GM12878 (cell line): ENCODE data around the gene KCNMB2. TPM values are rescaled to one million over a fixed set of nuclear protein-coding genes. Genes with fewer than 3 reads are reported as not detected.
A peak's percentile ranks its signal among the peaks of the same experiment; 100 is the strongest.

Experiments used
- ATAC-seq: fragments of 200-7000 bp; cut with Tn5 transposase; 3 replicates; pipeline ENCODE4 v1.9.1; 2020; ENCODE audit warnings: mild to moderate bottlenecking, moderate library complexity
- BruUV-seq: library from RNA; stranded (reverse); fragments of 400-500 nt; replicated peaks from 2 replicates; lab custom pipeline; 2021; lab: Mats Ljungman, UMichigan
- CTCF ChIA-PET: fragments of 300-600 bp; sonication (Branson Sonifier 250); formaldehyde crosslinking; extraction: SDS; loops from one replicate; lab custom pipeline; 2021; ENCODE audit warnings: inconsistent platforms; lab: Yijun Ruan, JAX
- POLR2A ChIA-PET: fragments of 350-600 bp; formaldehyde crosslinking; extraction: SDS; loops from one replicate; lab custom pipeline; 2021; ENCODE audit warnings: inconsistent platforms; lab: Charles Lee
- RAD21 ChIA-PET: fragments of 300-600 bp; sonication (Branson Sonifier 250); formaldehyde crosslinking; loops from one replicate; lab custom pipeline; 2023; ENCODE audit warnings: antibody characterized with exemption; ENCODE audit not compliant: unreplicated experiment; lab: Charles Lee
- SMC1A ChIA-PET: fragments of 300-600 bp; sonication (Branson Sonifier 250); formaldehyde crosslinking; loops from one replicate; lab custom pipeline; 2023; ENCODE audit not compliant: unreplicated experiment, uncharacterized antibody; lab: Charles Lee
- DNase-seq: peaks from one replicate; pipeline ENCODE4 v3.0.0-alpha.2; 2011; ENCODE audit warnings: low read depth, low spot score
- FAIRE-seq: peaks from 3 replicates; lab custom pipeline; 2011; peaks lifted over from hg19 to GRCh38; lab: Jason Lieb, UNC
- H2AFZ ChIP-seq: 2 replicates; pipeline ENCODE4 v1.6.0; 2011; ENCODE audit warnings: low read depth, low read length, control low read depth; ENCODE audit not compliant: control insufficient read depth
- H3K27ac ChIP-seq: 2 replicates; pipeline ENCODE4 v1.5.1; 2011; ENCODE audit warnings: control low read depth; ENCODE audit not compliant: control insufficient read depth, insufficient read depth
- H3K27me3 ChIP-seq, 2 experiments: replicated peaks in 1 of 2; 2 replicates each; pipeline versions ENCODE4 v1.6.0 to v1.6.1; 2011; ENCODE audit warnings: low read length in 1 of 2; ENCODE audit not compliant: control insufficient read depth in 2 of 2, insufficient read depth in 2 of 2
- H3K36me3 ChIP-seq, 2 experiments: 2 replicates each; pipeline ENCODE4 v1.5.1; 2011; ENCODE audit warnings: low read length in 1 of 2; ENCODE audit not compliant: control insufficient read depth in 2 of 2, insufficient read depth in 2 of 2
- H3K4me1 ChIP-seq: 2 replicates; pipeline ENCODE4 v1.6.1; 2011; ENCODE audit warnings: mild to moderate bottlenecking, low read length, moderate library complexity, mixed read lengths; ENCODE audit not compliant: control insufficient read depth, insufficient read depth
- H3K4me2 ChIP-seq: 2 replicates; pipeline ENCODE4 v1.6.0; 2011; ENCODE audit warnings: control low read depth; ENCODE audit not compliant: control insufficient read depth, insufficient read depth
- H3K4me3 ChIP-seq: fragments of 200-600 bp; sonication (generic); 2 replicates; pipeline ENCODE4 v1.5.1; 2016
- H3K79me2 ChIP-seq: 2 replicates; pipeline ENCODE4 v1.6.0; 2011; ENCODE audit warnings: low read length; ENCODE audit not compliant: control insufficient read depth, insufficient read depth
- H3K9ac ChIP-seq: 2 replicates; pipeline ENCODE4 v1.8.0; 2011; ENCODE audit warnings: low read length, control low read depth, mixed read lengths; ENCODE audit not compliant: control insufficient read depth, insufficient read depth
- H3K9me3 ChIP-seq: replicated peaks from 3 replicates; pipeline ENCODE4 v1.5.1; 2011; ENCODE audit warnings: mild to moderate bottlenecking, low read length; ENCODE audit not compliant: control insufficient read depth, insufficient read depth
- H4K20me1 ChIP-seq: 2 replicates; pipeline ENCODE4 v1.6.0; 2011; ENCODE audit not compliant: control insufficient read depth, insufficient read depth
- FOXM1 ChIP-seq: IDR thresholded peaks from 2 replicates; pipeline ENCODE4 v1.6.1; 2012; ENCODE audit warnings: low read depth, mild to moderate bottlenecking, inconsistent platforms, low read length, moderate library complexity
- NFYB ChIP-seq: IDR thresholded peaks from 2 replicates; pipeline ENCODE4 v1.6.1; 2011; ENCODE audit warnings: low read depth, mild to moderate bottlenecking, low read length, improper control_type of control experiment, moderate library complexity; ENCODE audit not compliant: insufficient read depth
- PAX5 ChIP-seq: IDR thresholded peaks from 2 replicates; pipeline ENCODE4 v1.6.1; 2011; ENCODE audit warnings: low read depth, low read length, borderline replicate concordance
- SRF ChIP-seq, 2 experiments: IDR thresholded peaks; 2 replicates each; pipeline ENCODE4 v1.6.1; 2011; ENCODE audit warnings: low read depth in 2 of 2, low read length in 2 of 2, mild to moderate bottlenecking in 1 of 2, moderate library complexity in 1 of 2
- SUPT20H ChIP-seq: IDR thresholded peaks from 2 replicates; pipeline ENCODE4 v1.6.1; 2011; ENCODE audit warnings: low read depth, mild to moderate bottlenecking, low read length, moderate library complexity, borderline replicate concordance; ENCODE audit not compliant: control insufficient read depth
- WGBS: methylation state at CpG from one replicate; pipeline ENCODE4 v1.1.6; 2016; ENCODE audit warnings: low lambda C conversion rate; ENCODE audit not compliant: insufficient replicate concordance, insufficient coverage; ENCODE audit errors: missing lambda C conversion rate; 5-methylcytosine and 5-hydroxymethylcytosine counted together
- in situ Hi-C: fragments of 300-500 bp; cut with MboI; formaldehyde crosslinking; loops from 9 replicates; pipeline ENCODE4 v1.14.3; 2018; ENCODE audit warnings: mixed read lengths
- intact Hi-C: fragments of 100-400 bp; cut with micrococcal nuclease; formaldehyde crosslinking; loops from one replicate; pipeline ENCODE4 v1.14.2; 2022; ENCODE audit not compliant: unreplicated experiment
- polyA plus RNA-seq, 11 experiments: library from polyadenylated mRNA; depleted of rRNA in 4 of 11; unstranded in 6 of 11; stranded (reverse) in 5 of 11; fragments of >200 nt; fragmentation: Nextera tagmentation in 4 of 11; fragmentation: Illumina TruSeq in 1 of 11; extraction: Ambion mirVana in 4 of 11; extraction: Trizol in 1 of 11; gene quantifications; 1 replicate in 1 of 11; 2 replicates in 10 of 11; pipeline versions ENCODE4 v1.2.1 to v1.2.3, GENCODE V29; 2011 to 2016; ENCODE audit warnings: inconsistent platforms in 2 of 11, missing spikeins in 2 of 11, low read depth in 1 of 11
- total RNA-seq, 4 experiments: library from RNA; depleted of rRNA in 3 of 4; stranded (reverse); fragments of >200 nt in 3 of 4; fragmentation: Illumina TruSeq in 1 of 4; extraction: Trizol in 1 of 4; gene quantifications; 2 replicates each; pipeline versions ENCODE4 v1.2.1 to v1.2.3, GENCODE V29; 2013 to 2021
- TF ChIP-seq, protein P1 (sequence below): fragments of 450-650 bp; IDR thresholded peaks from 2 replicates; pipeline ENCODE4 v1.6.1; 2017; ENCODE audit warnings: mild to moderate bottlenecking, moderate library complexity
- TF ChIP-seq, protein P2 (sequence below): fragments of 450-650 bp; IDR thresholded peaks from 2 replicates; pipeline ENCODE4 v1.6.1; 2018; ENCODE audit warnings: borderline replicate concordance, mild to moderate bottlenecking; ENCODE audit not compliant: partially characterized antibody

KCNMB2 gene
- total and polyA plus RNA-seq, 10 of the 15 experiments (the other 5 are each of a cell fraction or from before 2014, with no cell fraction given) = 0.22 to 18.8 (median 11.0) TPM

DNA sequence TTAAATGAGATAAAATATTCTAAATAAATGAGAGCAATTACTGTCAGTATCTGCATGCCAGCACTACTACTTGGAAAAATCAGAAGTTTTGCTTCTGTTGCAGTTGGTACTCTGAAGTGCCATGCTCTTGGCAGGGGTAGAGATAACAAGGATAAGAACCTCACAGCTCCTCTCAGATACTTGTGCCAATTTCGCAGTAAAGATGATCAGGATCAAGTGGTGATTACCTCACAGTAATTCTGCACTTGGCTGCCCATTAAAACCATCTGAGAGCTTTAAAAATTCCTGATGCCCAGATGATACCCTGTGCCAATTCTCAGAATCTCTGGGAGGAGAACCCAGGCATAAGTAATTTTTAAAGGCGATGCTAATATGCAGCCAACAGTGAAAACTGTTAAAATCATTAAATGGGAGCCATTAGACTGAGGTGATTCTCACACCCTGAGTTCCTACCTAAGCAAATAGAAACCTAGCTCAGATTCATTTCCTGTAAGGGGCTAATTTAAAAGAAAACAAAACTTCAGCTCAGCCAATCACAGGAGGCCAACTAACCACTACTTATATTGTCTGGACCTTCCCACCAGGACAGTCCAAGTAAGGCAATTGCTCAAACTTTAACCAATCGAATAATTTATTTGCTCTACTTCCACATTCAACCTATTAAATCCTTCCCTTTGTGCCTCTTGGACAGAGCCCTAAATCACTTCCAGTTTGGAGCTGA is 171.2 kb downstream of the KCNMB2 start:
- H3K36me3 ChIP-seq = no peaks in the 10 kb centered on the region
- SMC1A ChIA-PET = interaction anchor here (1.0 to 2.0 kb wide), 7 partner anchors 10 to 271 kb away, joined by 3 to 6 read pairs (median 4); no protein-coding TSS in a partner anchor
- peak overlapping the region; percentile 33; the same call in 1 of the 2 replicates for H3K27ac ChIP-seq
- no peaks in the 10 kb centered on the region for H3K27me3 ChIP-seq
- no peak for FAIRE-seq
- H3K79me2 ChIP-seq = no peaks in the 10 kb centered on the region
- intact Hi-C loops (no loop called here), in situ Hi-C loops (no loop called here)
- DNase-seq = no peak
- POLR2A ChIA-PET = no interaction called here
- peak; percentile 66 for ATAC-seq
- TF ChIP-seq, protein P1, sequence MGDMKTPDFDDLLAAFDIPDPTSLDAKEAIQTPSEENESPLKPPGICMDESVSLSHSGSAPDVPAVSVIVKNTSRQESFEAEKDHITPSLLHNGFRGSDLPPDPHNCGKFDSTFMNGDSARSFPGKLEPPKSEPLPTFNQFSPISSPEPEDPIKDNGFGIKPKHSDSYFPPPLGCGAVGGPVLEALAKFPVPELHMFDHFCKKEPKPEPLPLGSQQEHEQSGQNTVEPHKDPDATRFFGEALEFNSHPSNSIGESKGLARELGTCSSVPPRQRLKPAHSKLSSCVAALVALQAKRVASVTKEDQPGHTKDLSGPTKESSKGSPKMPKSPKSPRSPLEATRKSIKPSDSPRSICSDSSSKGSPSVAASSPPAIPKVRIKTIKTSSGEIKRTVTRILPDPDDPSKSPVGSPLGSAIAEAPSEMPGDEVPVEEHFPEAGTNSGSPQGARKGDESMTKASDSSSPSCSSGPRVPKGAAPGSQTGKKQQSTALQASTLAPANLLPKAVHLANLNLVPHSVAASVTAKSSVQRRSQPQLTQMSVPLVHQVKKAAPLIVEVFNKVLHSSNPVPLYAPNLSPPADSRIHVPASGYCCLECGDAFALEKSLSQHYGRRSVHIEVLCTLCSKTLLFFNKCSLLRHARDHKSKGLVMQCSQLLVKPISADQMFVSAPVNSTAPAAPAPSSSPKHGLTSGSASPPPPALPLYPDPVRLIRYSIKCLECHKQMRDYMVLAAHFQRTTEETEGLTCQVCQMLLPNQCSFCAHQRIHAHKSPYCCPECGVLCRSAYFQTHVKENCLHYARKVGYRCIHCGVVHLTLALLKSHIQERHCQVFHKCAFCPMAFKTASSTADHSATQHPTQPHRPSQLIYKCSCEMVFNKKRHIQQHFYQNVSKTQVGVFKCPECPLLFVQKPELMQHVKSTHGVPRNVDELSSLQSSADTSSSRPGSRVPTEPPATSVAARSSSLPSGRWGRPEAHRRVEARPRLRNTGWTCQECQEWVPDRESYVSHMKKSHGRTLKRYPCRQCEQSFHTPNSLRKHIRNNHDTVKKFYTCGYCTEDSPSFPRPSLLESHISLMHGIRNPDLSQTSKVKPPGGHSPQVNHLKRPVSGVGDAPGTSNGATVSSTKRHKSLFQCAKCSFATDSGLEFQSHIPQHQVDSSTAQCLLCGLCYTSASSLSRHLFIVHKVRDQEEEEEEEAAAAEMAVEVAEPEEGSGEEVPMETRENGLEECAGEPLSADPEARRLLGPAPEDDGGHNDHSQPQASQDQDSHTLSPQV = no peak
- no peak for TF ChIP-seq PAX5
- TF ChIP-seq, protein P2, sequence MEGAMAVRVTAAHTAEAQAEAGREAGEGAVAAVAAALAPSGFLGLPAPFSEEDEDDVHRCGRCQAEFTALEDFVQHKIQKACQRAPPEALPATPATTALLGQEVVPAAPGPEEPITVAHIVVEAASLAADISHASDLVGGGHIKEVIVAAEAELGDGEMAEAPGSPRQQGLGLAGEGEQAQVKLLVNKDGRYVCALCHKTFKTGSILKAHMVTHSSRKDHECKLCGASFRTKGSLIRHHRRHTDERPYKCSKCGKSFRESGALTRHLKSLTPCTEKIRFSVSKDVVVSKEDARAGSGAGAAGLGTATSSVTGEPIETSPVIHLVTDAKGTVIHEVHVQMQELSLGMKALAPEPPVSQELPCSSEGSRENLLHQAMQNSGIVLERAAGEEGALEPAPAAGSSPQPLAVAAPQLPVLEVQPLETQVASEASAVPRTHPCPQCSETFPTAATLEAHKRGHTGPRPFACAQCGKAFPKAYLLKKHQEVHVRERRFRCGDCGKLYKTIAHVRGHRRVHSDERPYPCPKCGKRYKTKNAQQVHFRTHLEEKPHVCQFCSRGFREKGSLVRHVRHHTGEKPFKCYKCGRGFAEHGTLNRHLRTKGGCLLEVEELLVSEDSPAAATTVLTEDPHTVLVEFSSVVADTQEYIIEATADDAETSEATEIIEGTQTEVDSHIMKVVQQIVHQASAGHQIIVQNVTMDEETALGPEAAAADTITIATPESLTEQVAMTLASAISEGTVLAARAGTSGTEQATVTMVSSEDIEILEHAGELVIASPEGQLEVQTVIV = no peak
- TF ChIP-seq SRF (IDR thresholded peaks at IDR 0.05; ENCODE audit: low read depth in 2 of 2, low read length in 2 of 2) = peak in 1 of 2 experiments; percentile 52; a peak in 1 of 4 replicates
- 0 out of 2 replicates have a peak, but pooled peaks have one; percentile 24 for TF ChIP-seq NFYB
- peak; percentile 85 for TF ChIP-seq FOXM1
- no peak for TF ChIP-seq SUPT20H
- H2AFZ ChIP-seq = no peak overlapping the region
- RAD21 ChIA-PET = no interaction called here
- BruUV-seq = no TSS peak
- CTCF ChIA-PET = interaction anchor here (0.6 to 1.4 kb wide), 3 partner anchors 10 to 28 kb away, joined by 3 to 4 read pairs (median 3); no protein-coding TSS in a partner anchor
- no peak overlapping the region for H3K9ac ChIP-seq
- no peak overlapping the region for H3K4me3 ChIP-seq
- no peak overlapping the region for H3K4me2 ChIP-seq
- H3K9me3 ChIP-seq = no peaks in the 10 kb centered on the region; the same call in 1 of the 3 replicates
- H3K4me1 ChIP-seq = peaks cover 10% of the 10 kb centered on the region
- H4K20me1 ChIP-seq = no peaks in the 10 kb centered on the region
- 53% methylated on average over 3 of the region's 3 CpGs for WGBS
